H9 (cell line): Measurements from ENCODE around the gene TKTL1. TPM values are rescaled to one million over a fixed set of nuclear protein-coding genes. Genes with fewer than 3 reads are reported as not detected.

Source experiments
- DNase-seq: peaks from one replicate; pipeline ENCODE4 v3.0.0-alpha.2; 2017
- H2AFZ ChIP-seq: one replicate; pipeline ENCODE4 v1.6.1; 2013; ENCODE audit warnings: mild to moderate bottlenecking, low read length, control low read depth, moderate library complexity
- H2AK5ac ChIP-seq: 2 replicates; pipeline ENCODE4 v1.6.1; 2013; ENCODE audit warnings: low read length, control low read depth, mixed read lengths; ENCODE audit not compliant: insufficient read length
- H2BK120ac ChIP-seq: one replicate; pipeline ENCODE4 v1.6.1; 2013; ENCODE audit warnings: low read depth, mild to moderate bottlenecking, low read length, control low read depth, inconsistent platforms; ENCODE audit not compliant: poor library complexity, severe bottlenecking
- H2BK12ac ChIP-seq: 2 replicates; pipeline ENCODE4 v1.6.1; 2013; ENCODE audit warnings: low read length, control low read depth, mixed read lengths, low read depth; ENCODE audit not compliant: insufficient read length
- H2BK15ac ChIP-seq: 2 replicates; pipeline ENCODE4 v1.6.1; 2013; ENCODE audit warnings: low read depth, low read length, control low read depth
- H2BK20ac ChIP-seq: one replicate; pipeline ENCODE4 v1.6.1; 2013; ENCODE audit warnings: low read depth, mild to moderate bottlenecking, low read length, control low read depth, inconsistent platforms; ENCODE audit not compliant: poor library complexity, severe bottlenecking
- H2BK5ac ChIP-seq: 2 replicates; pipeline ENCODE4 v1.6.1; 2013; ENCODE audit warnings: low read length, control low read depth, mixed read lengths; ENCODE audit not compliant: insufficient read length
- H3K14ac ChIP-seq: 2 replicates; pipeline ENCODE4 v1.6.1; 2013; ENCODE audit warnings: low read length, control low read depth; ENCODE audit not compliant: insufficient read depth
- H3K18ac ChIP-seq: 2 replicates; pipeline ENCODE4 v1.6.1; 2013; ENCODE audit warnings: low read depth, mild to moderate bottlenecking, mixed read lengths, low read length, control low read depth; ENCODE audit not compliant: insufficient read length
- H3K23ac ChIP-seq: 2 replicates; pipeline ENCODE4 v1.6.1; 2013; ENCODE audit warnings: low read length, control low read depth, mixed read lengths, low read depth; ENCODE audit not compliant: insufficient read length
- H3K23me2 ChIP-seq: 2 replicates; pipeline ENCODE4 v1.6.1; 2013; ENCODE audit warnings: low read depth, mild to moderate bottlenecking, mixed read lengths, low read length, control low read depth; ENCODE audit not compliant: insufficient read length, poor library complexity, severe bottlenecking
- H3K27ac ChIP-seq: 2 replicates; pipeline ENCODE4 v1.5.1; 2013; ENCODE audit warnings: low read length, control low read depth, mixed read lengths, low read depth; ENCODE audit not compliant: insufficient read length
- H3K27me3 ChIP-seq: 2 replicates; pipeline ENCODE4 v1.6.1; 2013; ENCODE audit warnings: low read length, control low read depth, inconsistent platforms; ENCODE audit not compliant: insufficient read depth
- H3K4ac ChIP-seq: 2 replicates; pipeline ENCODE4 v1.6.1; 2013; ENCODE audit warnings: low read depth, mild to moderate bottlenecking, control low read depth, inconsistent platforms, low read length, moderate library complexity
- H3K4me1 ChIP-seq: 2 replicates; pipeline ENCODE4 v1.6.1; 2013; ENCODE audit warnings: low read length, control low read depth, inconsistent platforms; ENCODE audit not compliant: insufficient read depth
- H3K4me2 ChIP-seq: 2 replicates; pipeline ENCODE4 v1.6.1; 2013; ENCODE audit warnings: low read length, control low read depth, mixed read lengths; ENCODE audit not compliant: insufficient read length, insufficient read depth
- H3K56ac ChIP-seq: 2 replicates; pipeline ENCODE4 v1.6.1; 2013; ENCODE audit warnings: low read depth, mild to moderate bottlenecking, mixed read lengths, low read length, control low read depth; ENCODE audit not compliant: insufficient read length
- H3K79me1 ChIP-seq: 2 replicates; pipeline ENCODE4 v1.6.1; 2013; ENCODE audit warnings: low read depth, mild to moderate bottlenecking, moderate library complexity, low read length, control low read depth, inconsistent platforms; ENCODE audit not compliant: insufficient read depth, poor library complexity, severe bottlenecking
- H3K79me2 ChIP-seq: 2 replicates; pipeline ENCODE4 v1.6.1; 2013; ENCODE audit warnings: low read length, control low read depth, inconsistent platforms; ENCODE audit not compliant: insufficient read depth
- H3K9ac ChIP-seq: 2 replicates; pipeline ENCODE4 v1.6.1; 2013; ENCODE audit warnings: low read length, control low read depth, mixed read lengths; ENCODE audit not compliant: insufficient read length; ENCODE audit errors: extremely low read depth
- H3K9me3 ChIP-seq: one replicate; pipeline ENCODE4 v1.6.1; 2013; ENCODE audit warnings: low read depth, low read length, inconsistent platforms; ENCODE audit not compliant: control insufficient read depth
- H3T11ph ChIP-seq: one replicate; pipeline ENCODE4 v1.6.1; 2013; ENCODE audit warnings: mild to moderate bottlenecking, low read length, control low read depth, inconsistent platforms
- H4K20me1 ChIP-seq: one replicate; pipeline ENCODE4 v1.6.1; 2013; ENCODE audit not compliant: control insufficient read depth, insufficient read length, insufficient read depth
- H4K5ac ChIP-seq: 2 replicates; pipeline ENCODE4 v1.6.1; 2013; ENCODE audit warnings: low read depth, mild to moderate bottlenecking, mixed read lengths, low read length, control low read depth; ENCODE audit not compliant: insufficient read length
- H4K8ac ChIP-seq: replicated peaks from 2 replicates; pipeline ENCODE4 v1.6.1; 2013; ENCODE audit warnings: low read length, control low read depth, mixed read lengths, low read depth; ENCODE audit not compliant: insufficient read length
- H4K91ac ChIP-seq: 2 replicates; pipeline ENCODE4 v1.6.1; 2013; ENCODE audit warnings: low read depth, mild to moderate bottlenecking, moderate library complexity, mixed read lengths, low read length, control low read depth; ENCODE audit not compliant: insufficient read length
- H3K27ac Mint-ChIP-seq, 3 experiments: 2 replicates in 2 of 3; 3 replicates in 1 of 3; pipeline ENCODE4 v1.8.0; 2020 to 2021; ENCODE audit warnings: mixed read lengths in 3 of 3, mild to moderate bottlenecking in 1 of 3, moderate library complexity in 1 of 3
- H3K27me3 Mint-ChIP-seq: 2 replicates; pipeline ENCODE4 v1.8.0; 2021; ENCODE audit warnings: low read depth, mild to moderate bottlenecking, moderate library complexity, mixed read lengths
- H3K36me3 Mint-ChIP-seq, 3 experiments: 2 replicates in 2 of 3; 3 replicates in 1 of 3; pipeline ENCODE4 v1.8.0; 2020 to 2021; ENCODE audit warnings: low read depth in 3 of 3, mixed read lengths in 3 of 3; ENCODE audit not compliant: insufficient read depth in 1 of 3
- H3K4me1 Mint-ChIP-seq, 2 experiments: 2 replicates each; pipeline ENCODE4 v1.8.0; 2020; ENCODE audit warnings: mixed read lengths in 2 of 2
- H3K4me3 Mint-ChIP-seq, 2 experiments: 2 replicates in 1 of 2; 3 replicates in 1 of 2; pipeline ENCODE4 v1.8.0; 2020 to 2021; ENCODE audit warnings: mild to moderate bottlenecking in 2 of 2, mixed read lengths in 2 of 2, moderate library complexity in 1 of 2
- H3K9me3 Mint-ChIP-seq, 2 experiments: 2 replicates in 1 of 2; 3 replicates in 1 of 2; pipeline ENCODE4 v1.8.0; 2020; ENCODE audit warnings: mild to moderate bottlenecking in 2 of 2, mixed read lengths in 2 of 2, moderate library complexity in 1 of 2
- WGBS: extraction: QIAGEN DNeasy Blood & Tissue Kit; methylation state at CpG from one replicate; pipeline ENCODE4 v1.1.7; 2013; ENCODE audit warnings: missing lambda C conversion rate, low lambda C conversion rate, mixed read lengths; ENCODE audit not compliant: insufficient read length; ENCODE audit errors: extremely low coverage; 5-methylcytosine and 5-hydroxymethylcytosine counted together
- total RNA-seq: library from RNA; stranded (reverse); gene quantifications from 2 replicates; pipeline ENCODE4 v1.2.1, GENCODE V29; 2021
- TF ChIP-seq, protein P1 (sequence below): fragments of 200-600 bp; sonication (generic); conservative IDR thresholded peaks from 3 replicates; pipeline ENCODE4 v1.8.0; 2021; ENCODE audit warnings: antibody characterized with exemption, mild to moderate bottlenecking

The TKTL1 gene
- total RNA-seq, 1 experiment from 2014 or later: not detected

DNA sequence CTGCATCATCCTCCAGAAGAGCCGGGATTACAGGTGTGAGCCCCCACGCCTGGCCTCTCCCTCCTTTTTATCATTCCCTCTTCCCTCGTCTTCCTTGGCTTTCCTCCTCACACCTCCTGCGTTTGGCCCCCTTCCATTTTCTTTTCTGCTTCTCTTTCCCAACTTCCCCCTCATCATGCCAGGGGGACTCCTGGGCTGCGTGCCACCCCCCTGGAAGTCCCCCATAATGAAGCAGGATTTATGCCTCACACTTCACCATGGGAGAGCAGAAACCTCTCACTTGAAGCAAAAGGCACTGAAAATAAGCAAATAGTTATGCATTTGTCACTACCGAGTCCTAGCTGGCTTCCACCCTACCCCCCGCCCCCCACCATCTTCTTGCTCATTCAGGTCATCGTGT, 7.9 kb downstream of the TKTL1 start:
- no peak overlapping the region for H3K14ac ChIP-seq
- peaks cover 0 to 8% (median 2%) of the 10 kb centered on the region in 3 experiments; a peak in 4 of 7 replicates for H3K36me3 Mint-ChIP-seq
- no peak overlapping the region for H3K56ac ChIP-seq
- H4K91ac ChIP-seq: no peak overlapping the region
- H2BK5ac ChIP-seq: no peak overlapping the region
- TF ChIP-seq, protein P1, sequence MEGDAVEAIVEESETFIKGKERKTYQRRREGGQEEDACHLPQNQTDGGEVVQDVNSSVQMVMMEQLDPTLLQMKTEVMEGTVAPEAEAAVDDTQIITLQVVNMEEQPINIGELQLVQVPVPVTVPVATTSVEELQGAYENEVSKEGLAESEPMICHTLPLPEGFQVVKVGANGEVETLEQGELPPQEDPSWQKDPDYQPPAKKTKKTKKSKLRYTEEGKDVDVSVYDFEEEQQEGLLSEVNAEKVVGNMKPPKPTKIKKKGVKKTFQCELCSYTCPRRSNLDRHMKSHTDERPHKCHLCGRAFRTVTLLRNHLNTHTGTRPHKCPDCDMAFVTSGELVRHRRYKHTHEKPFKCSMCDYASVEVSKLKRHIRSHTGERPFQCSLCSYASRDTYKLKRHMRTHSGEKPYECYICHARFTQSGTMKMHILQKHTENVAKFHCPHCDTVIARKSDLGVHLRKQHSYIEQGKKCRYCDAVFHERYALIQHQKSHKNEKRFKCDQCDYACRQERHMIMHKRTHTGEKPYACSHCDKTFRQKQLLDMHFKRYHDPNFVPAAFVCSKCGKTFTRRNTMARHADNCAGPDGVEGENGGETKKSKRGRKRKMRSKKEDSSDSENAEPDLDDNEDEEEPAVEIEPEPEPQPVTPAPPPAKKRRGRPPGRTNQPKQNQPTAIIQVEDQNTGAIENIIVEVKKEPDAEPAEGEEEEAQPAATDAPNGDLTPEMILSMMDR: no peak
- no peaks in the 10 kb centered on the region for H3K4me1 ChIP-seq
- H3K79me2 ChIP-seq: no peaks in the 10 kb centered on the region
- H3K4me1 Mint-ChIP-seq: peaks cover under 1 to 15% of the 10 kb centered on the region in 2 experiments
- no peak overlapping the region for H3K9ac ChIP-seq
- H2BK15ac ChIP-seq: no peak overlapping the region
- H3K23me2 ChIP-seq: no peaks in the 10 kb centered on the region
- H2AK5ac ChIP-seq: no peak overlapping the region
- H3K18ac ChIP-seq: no peak overlapping the region
- no peak overlapping the region for H3T11ph ChIP-seq
- no peak overlapping the region for H2BK120ac ChIP-seq
- H3K27ac ChIP-seq: no peak overlapping the region
- H3K27me3 Mint-ChIP-seq: peaks cover 15% of the 10 kb centered on the region
- peaks cover 32% of the 10 kb centered on the region for H3K9me3 ChIP-seq
- H2BK12ac ChIP-seq: no peak overlapping the region
- H3K23ac ChIP-seq: no peak overlapping the region
- WGBS: no CpG with 5 or more reads among the region's 8 CpGs
- H4K8ac ChIP-seq: no peak overlapping the region
- no peaks in the 10 kb centered on the region for H4K20me1 ChIP-seq
- H3K79me1 ChIP-seq: no peaks in the 10 kb centered on the region
- H3K4ac ChIP-seq: no peak overlapping the region
- H2AFZ ChIP-seq: no peak overlapping the region
- H3K4me3 Mint-ChIP-seq: no peak overlapping the region
- no peak for DNase-seq
- H3K4me2 ChIP-seq: no peak overlapping the region
- H3K9me3 Mint-ChIP-seq: peaks cover 72 to 79% of the 10 kb centered on the region in 2 experiments
- H3K27me3 ChIP-seq: no peaks in the 10 kb centered on the region
- H3K27ac Mint-ChIP-seq: no peak overlapping the region
- H2BK20ac ChIP-seq: no peak overlapping the region
- H4K5ac ChIP-seq: no peak overlapping the region
